GM10266 (cell line): ENCODE measurements around the gene GALNT16.

ENCODE experiments used
- DNase-seq: peaks from one replicate; pipeline ENCODE4 v3.0.0; 2012; ENCODE audit errors: extremely low spot score
- CTCF ChIP-seq: IDR thresholded peaks from 2 replicates; pipeline ENCODE4 v1.5.1; 2012; ENCODE audit warnings: mild to moderate bottlenecking, low read depth; ENCODE audit not compliant: control insufficient read depth, insufficient read depth; ENCODE audit errors: missing control alignments

GALNT16 gene

GRCh38 chr14:69267492-69267891 lies 7.5 kb downstream of the GALNT16 start:
- DNase-seq = no peak
- TF ChIP-seq CTCF = no peak

GRCh38 chr14:69268223-69268622 lies 8.3 kb downstream of the GALNT16 start:
- DNase-seq = no peak
- no peak for TF ChIP-seq CTCF

DNA sequence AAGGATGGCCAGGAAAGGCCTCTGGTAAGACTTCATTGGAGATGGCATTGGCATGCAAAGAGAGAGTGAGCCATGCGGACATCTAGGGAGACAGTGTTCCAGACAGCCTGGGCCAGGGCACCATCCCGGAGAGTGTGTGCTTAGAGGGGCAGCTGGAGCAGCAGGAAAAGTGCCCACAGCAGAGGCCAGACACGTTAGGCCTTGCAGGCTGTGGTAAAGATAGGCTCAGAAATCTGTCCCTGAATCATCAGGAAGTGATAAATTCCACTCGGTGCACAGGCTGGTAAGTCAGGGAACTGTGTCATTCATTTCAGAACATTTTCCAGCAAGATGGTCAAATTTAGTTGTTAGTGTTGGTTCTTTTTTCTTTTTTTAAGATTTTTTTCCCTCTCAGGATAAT lies 8.8 kb downstream of the GALNT16 start:
- TF ChIP-seq CTCF = no peak
- no peak for DNase-seq

GRCh38 chr14:69269381-69269780 lies 9.4 kb downstream of the GALNT16 start:
- no peak for TF ChIP-seq CTCF
- no peak for DNase-seq

GRCh38 chr14:69270097-69270496 lies 10.1 kb downstream of the GALNT16 start:
- DNase-seq = no peak
- no peak for TF ChIP-seq CTCF

DNA sequence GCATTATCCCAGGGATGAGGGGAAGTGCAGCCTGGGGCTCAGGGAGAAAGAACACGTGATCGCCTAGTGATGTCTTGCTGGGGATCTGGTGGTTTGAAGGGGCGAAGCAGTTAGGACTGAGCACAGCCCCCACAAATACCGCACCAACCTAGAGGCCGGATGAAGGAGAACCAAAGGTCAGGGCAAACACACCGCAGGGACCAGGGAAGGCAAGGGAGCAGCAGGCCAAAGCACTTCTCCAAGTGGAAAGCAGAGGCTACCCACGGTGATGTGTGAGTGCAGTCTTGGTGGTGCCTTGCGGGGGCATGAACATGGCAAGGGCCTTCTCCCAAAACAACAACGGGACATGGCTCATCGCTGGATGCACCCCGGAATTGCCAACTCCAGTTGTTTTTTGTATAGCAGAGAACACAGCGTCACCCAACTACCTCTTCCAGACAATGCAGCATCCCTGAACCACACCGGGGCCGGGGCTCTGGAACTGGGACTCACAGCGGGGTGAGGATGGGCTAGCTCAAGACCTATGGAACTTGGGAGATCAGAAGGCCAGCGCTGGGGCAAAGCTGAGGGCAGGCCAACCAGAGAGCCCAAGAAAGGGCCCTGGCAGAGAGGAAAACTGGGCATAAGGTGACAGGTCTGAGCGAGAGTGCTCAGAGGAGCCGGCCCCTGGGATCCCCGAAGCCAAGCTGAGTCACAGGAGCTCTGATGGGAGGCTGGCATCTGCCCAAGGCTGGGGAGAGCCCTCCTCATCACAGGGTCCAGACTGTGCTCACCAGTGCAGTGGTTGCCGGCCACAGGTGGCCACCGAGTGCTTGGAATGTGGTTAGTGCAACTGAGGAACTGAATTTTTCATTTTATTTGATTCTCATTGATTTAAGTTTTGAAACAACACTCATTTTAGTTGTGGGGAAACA lies 11.1 kb downstream of the GALNT16 start:
- no peak for DNase-seq
- no peak for TF ChIP-seq CTCF

GRCh38 chr14:69274321-69274720 lies 14.4 kb downstream of the GALNT16 start:
- TF ChIP-seq CTCF = no peak
- DNase-seq = no peak
